HUES48 (cell line): ENCODE results near the gene MSL2.

Source experiments
- H3K27ac ChIP-seq: one replicate; pipeline ENCODE4 v1.7.0; 2013; ENCODE audit warnings: low read depth, low read length, inconsistent platforms
- H3K27me3 ChIP-seq: 2 replicates; pipeline ENCODE4 v1.6.1; 2013; ENCODE audit warnings: mild to moderate bottlenecking, low read length; ENCODE audit not compliant: control insufficient read depth, insufficient read depth
- H3K36me3 ChIP-seq: 2 replicates; pipeline ENCODE4 v1.6.1; 2013; ENCODE audit warnings: low read length; ENCODE audit not compliant: control insufficient read depth, insufficient read depth
- H3K4me1 ChIP-seq: 2 replicates; pipeline ENCODE4 v1.6.1; 2013; ENCODE audit warnings: mild to moderate bottlenecking, low read length; ENCODE audit not compliant: control insufficient read depth, insufficient read depth
- H3K4me3 ChIP-seq: 2 replicates; pipeline ENCODE4 v1.5.1; 2013; ENCODE audit warnings: mild to moderate bottlenecking, low read depth, low read length
- H3K9ac ChIP-seq: 2 replicates; pipeline ENCODE4 v1.6.1; 2013; ENCODE audit warnings: mild to moderate bottlenecking, low read depth, low read length, moderate library complexity
- H3K9me3 ChIP-seq: 2 replicates; pipeline ENCODE4 v1.6.1; 2013; ENCODE audit warnings: low read length; ENCODE audit not compliant: control insufficient read depth, insufficient read depth

The MSL2 gene

DNA sequence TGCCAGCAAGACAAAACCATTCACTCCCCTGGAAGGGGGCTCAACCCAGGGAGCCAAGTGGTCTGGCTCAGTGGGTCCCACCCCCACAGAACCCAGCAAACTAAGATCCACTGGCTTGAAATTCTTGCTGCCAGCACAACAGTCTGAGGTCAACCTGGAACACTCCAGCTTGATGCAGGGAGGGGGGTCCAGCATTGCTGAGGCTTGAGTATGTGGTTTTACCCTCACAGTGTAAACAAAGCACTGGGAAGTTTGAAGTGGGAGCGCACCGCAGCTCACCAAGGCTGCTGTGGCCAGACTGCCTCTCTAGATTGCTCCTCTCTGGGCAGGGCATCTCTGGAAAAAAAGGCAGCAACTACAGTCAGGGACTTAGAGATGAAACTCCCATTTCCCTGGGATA, 81.7 kb downstream of the MSL2 start:
- Histone ChIP-seq H3K4me3 (no peak overlapping the region), H3K4me1 (no peaks in the 10 kb centered on the region), H3K9ac (no peak overlapping the region), H3K27ac (no peak overlapping the region), H3K9me3 (peaks cover 20% of the 10 kb centered on the region), H3K36me3 (peaks cover 4% of the 10 kb centered on the region; the same call in 1 of the 2 replicates), H3K27me3 (no peaks in the 10 kb centered on the region)

DNA sequence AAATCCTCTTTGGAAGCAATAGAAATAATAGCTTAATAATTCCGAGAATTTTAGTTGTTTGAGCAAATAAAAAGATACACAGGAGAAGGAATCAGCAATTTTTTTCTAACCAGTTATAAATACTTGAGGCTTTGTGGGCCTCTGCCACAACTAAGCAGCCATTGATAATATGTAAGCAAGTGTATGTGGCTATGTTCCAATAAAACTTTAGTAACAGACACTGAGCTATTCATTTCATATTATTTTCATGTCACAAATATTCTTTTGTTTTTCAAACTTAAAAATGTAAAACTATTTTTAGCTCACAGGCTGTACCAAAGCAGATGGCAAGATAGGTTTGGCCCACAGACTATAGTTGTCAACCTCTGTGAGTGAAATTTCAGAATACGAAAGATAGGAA, 85.7 kb downstream of the MSL2 start:
- peaks cover 7% of the 10 kb centered on the region for H3K36me3 ChIP-seq
- H3K4me1 ChIP-seq, result no peaks in the 10 kb centered on the region
- H3K9me3 ChIP-seq, result peaks cover 17% of the 10 kb centered on the region

DNA sequence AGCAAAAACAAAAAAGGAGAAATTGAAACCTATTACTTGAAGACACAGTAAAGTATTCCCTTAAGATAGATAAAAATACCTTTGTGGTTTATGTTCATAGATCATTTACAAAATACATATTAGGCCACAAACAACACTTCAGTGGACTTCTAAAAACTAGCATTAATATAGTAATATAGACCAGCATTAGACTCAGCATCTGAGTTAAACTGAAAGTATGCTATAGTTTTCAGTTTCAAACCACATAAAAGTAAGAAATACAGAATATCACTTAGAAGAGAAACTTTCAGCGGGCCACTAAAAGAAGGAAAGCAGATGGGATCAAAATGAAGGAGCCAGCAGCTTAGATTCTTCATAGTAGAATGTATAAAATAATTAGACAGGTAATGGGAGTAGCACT, 86.6 kb downstream of the MSL2 start:
- Histone ChIP-seq H3K9ac (no peak overlapping the region), H3K4me3 (no peak overlapping the region), H3K27me3 (no peaks in the 10 kb centered on the region), H3K27ac (no peak overlapping the region), H3K9me3 (peaks cover 16% of the 10 kb centered on the region), H3K36me3 (peaks cover 7% of the 10 kb centered on the region), H3K4me1 (no peaks in the 10 kb centered on the region)

More for the DNA sequence above, 85.7 kb downstream of the MSL2 start:
- H3K9ac ChIP-seq, result no peak overlapping the region
- no peaks in the 10 kb centered on the region for H3K27me3 ChIP-seq
- no peak overlapping the region for H3K27ac ChIP-seq
- no peak overlapping the region for H3K4me3 ChIP-seq

DNA sequence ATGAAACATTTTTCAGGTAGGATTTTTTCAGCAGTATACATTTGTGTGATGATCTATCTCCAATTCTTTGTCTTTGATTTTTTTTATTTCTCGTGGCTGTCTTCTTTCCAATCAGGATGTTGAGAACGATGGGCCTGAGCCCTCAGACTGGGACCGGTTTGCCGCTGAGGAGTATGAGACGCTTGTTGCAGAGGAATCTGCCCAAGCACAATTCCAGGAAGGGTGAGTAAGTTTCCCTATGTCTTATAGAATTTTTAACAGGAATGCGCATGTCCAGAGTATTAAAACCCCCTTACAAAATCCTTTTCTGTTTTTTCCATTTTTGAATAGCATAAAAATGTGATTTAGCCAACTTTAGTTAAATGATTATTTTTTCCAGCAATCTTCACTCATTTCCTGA, 90.0 kb downstream of the MSL2 start:
- Histone ChIP-seq H3K27me3 (no peaks in the 10 kb centered on the region), H3K4me1 (no peaks in the 10 kb centered on the region), H3K36me3 (peaks cover 21% of the 10 kb centered on the region), H3K27ac (no peak overlapping the region), H3K9me3 (no peaks in the 10 kb centered on the region), H3K9ac (no peak overlapping the region), H3K4me3 (no peak overlapping the region)

DNA sequence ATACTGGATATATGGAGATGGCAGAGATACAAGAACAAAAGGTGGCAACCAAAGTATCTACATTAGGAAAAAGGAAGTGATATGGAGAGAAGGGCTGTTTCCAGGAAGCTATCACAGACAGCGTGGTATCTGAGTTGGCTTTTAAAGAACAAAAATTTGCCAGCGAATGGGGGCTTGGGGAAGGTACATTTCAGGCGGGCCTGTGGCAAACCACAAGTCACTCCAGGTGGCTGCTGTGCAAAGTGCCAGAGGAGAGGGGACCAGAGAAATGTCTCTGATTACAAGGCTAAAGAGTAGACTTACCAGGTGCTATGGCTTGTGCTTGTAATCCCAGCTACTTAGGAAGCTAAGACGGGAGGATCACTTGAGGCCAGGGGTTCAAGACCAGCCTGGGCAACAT, 91.1 kb downstream of the MSL2 start:
- Histone ChIP-seq H3K9ac (no peak overlapping the region), H3K4me1 (no peaks in the 10 kb centered on the region), H3K36me3 (peaks cover 19% of the 10 kb centered on the region), H3K27me3 (no peaks in the 10 kb centered on the region), H3K9me3 (no peaks in the 10 kb centered on the region), H3K4me3 (no peak overlapping the region), H3K27ac (no peak overlapping the region)
